Activated naive CD4-positive, alpha-beta T cell treated with Interleukin-2 at 50 U/mL for 16 hours (primary cell): ENCODE measurements around the gene DMD.
"Not testable (repeated sequence)": the region's sequence is repeated elsewhere in the genome, so short reads cannot be mapped to it uniquely, and the experiment has no call there.

Source experiments
- DNase-seq: peaks from one replicate; pipeline ENCODE4 v3.0.0-alpha.2; 2020

Gene DMD

DNA sequence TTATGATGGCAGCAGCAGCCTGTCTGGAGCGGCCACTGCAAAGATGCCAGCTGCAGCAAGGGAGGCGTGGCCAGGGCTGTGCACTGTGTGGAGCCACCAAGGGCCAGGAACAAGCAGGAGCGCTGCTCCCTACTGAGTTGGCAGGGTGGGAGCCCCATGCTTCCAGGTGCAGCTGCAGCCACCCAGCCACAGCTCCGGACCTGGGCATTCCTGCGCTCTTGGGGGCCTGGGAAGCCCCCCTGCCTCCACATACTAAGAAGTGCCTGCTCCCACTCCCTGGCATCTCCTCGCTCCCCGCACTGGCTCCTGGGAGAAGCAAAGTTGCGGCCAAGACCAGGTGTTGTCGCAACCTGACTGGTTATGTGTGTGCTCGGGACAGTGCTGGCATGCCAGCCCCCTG lies 619.8 kb downstream of the DMD start:
- DNase-seq = no peak

DNA sequence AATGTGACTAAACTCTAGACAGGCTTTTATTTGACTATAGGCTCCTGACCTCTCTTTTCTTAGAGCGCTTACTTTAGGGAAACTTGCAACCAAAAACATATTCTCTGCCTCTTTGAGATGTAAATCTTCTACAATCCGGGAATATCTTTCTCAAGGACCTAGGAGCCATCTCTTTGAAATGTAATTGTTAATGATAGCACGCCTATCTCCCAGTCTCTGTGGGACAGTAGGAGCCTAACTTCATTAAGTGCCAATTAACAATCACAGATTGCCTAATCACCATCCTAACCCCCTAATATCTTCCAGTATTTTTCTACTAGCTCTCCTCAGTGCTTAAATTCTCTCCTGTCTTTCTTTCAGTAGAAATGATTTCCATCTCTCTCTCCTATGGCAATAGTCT lies 628.6 kb downstream of the DMD start:
- no peak for DNase-seq

DNA sequence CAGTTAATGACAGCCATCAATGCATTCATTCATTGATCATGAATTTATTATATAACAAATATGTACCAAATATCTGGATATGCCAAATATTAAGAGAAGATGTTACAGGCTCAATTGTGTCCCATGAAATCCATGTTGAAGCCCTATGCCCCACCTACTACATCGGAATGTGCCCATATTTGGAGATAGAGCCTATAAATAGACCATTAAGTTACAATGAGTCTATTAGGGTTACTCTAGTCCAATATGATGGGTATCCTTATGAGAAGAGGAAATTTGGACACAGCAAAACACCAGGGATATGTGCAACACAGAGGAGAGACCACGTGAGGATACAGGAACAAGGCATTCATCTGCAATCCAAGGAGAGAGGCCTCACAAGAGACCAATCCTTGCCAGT lies 634.5 kb downstream of the DMD start:
- DNase-seq = no peak

DNA sequence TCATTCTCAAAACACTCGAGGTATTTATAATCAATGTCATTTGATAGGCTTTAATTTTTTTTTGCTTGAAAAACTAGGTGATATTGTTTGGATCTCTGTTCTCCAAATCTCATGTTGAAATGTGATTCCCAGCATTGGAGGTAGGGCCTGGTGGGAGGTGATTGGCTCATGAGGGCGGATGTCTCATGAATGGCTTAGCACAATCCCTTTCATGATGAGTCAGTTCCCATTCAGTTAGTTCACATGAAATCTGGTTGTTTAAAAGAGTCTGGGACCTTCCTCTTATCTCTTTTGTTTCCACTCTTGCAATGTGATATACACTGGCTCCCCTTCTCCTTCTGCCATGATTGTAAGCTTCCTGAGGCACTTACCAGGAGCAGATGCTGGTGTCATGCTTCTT lies 638.7 kb downstream of the DMD start:
- DNase-seq = no peak

DNA sequence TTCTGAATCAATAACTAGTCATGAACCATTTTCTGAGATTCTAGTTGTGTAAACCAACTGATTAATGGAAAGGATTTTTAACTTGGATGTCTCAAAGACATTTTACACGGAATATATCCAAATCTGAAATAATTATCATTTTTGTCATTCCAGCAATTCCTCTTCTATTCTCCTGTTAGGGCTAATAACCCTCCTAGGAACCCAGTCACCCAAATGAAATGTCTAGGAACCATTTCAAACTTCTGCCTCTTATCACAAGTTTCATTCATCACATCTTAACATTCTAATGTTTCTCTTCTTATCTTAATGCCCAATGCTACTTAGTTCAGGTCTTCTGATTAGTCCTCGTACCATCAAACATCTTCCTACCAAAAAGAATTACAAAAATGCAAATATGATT lies 639.8 kb downstream of the DMD start:
- no peak for DNase-seq

- DNase-seq = no peak
These were observed 649.1 kb downstream of the DMD start for GRCh38 chrX:32562261-32562660.

DNA sequence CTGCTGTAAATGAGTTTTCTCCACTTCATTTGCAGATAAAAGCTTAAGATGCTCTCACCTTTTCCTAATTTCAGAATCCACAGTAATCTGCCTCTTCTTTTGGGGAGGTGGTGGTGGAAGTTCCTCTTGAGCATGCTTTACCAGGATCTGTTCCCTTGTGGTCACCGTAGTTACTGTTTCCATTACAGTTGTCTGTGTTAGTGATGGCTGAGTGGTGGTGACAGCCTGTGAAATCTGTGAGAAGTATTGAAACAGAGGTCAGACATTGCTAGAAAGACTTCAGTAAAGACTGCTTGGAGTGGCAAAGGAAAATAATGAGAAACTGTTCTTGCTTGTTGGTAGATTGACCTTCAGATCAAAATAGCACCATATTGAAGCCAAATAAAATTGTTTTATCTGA lies 666.2 kb downstream of the DMD start:
- DNase-seq = no peak

GRCh38 chrX:32538554-32538953 lies 672.8 kb downstream of the DMD start:
- DNase-seq = no peak

- no peak for DNase-seq
These were observed 677.5 kb downstream of the DMD start for GRCh38 chrX:32533848-32534247.

GRCh38 chrX:32532262-32532661 lies 679.1 kb downstream of the DMD start:
- no peak for DNase-seq

GRCh38 chrX:32530802-32531403 lies 680.4 kb downstream of the DMD start:
- no peak for DNase-seq

DNA sequence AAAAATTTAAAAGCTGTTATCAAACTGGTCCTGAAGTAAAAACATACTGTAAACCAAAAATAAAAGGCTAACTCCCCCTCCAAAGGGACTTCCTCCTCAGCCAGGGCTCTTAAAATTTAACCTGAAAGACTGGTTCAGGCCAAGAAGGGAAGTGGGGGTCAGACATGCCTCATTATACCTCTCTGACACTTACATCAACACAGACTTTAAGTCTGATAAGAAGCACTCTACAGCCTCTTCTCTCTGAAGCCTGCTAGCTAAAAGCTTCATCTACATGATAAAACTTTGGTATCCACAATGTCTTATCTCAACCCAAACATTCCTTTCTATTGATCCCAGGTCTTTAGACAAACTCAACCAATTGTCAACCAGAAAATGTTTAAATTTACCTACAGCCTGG lies 682.9 kb downstream of the DMD start:
- DNase-seq = not testable (repeated sequence)

DNA sequence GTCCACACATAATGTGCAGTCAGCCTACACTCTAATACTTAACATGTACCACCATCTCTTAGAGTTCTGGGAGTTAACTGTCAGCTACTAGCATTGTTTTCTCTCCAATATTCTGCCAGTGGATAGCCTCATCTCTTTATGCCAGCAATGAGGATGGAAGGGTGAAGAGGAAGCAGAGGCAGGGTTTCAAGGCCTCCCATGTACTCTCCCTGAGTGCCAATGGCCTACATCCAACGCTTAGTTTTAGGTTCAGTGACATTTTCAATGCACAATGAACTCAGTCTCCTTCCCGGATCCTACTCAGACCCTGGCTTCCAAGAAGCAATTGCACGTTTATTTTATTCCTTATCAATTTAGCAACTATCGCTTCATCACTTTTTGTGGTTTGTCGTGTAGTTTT lies 686.1 kb downstream of the DMD start:
- no peak for DNase-seq

GRCh38 chrX:32524385-32524784 lies 687.0 kb downstream of the DMD start:
- DNase-seq = no peak

GRCh38 chrX:32520789-32521188 lies 690.6 kb downstream of the DMD start:
- no peak for DNase-seq

DNA sequence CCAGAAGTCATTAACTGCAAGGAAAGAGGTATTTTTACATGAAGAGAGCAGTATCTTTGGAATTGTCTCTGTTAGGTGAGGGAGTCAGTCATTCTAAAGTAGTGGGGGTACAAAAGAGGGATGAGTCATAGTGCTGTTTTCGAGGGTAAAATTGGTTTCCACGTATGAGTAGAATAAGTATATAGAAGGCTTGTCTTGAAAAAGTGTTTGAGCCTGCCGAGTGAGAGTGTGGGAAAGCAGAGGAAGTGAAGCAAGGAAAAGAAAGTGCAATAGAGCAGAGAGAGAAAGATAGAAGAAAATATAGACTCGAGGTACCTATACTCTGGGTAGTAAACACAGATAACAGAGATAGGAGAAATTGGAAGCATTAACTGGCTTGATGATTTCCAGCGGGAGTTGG lies 696.4 kb downstream of the DMD start:
- DNase-seq = no peak

DNA sequence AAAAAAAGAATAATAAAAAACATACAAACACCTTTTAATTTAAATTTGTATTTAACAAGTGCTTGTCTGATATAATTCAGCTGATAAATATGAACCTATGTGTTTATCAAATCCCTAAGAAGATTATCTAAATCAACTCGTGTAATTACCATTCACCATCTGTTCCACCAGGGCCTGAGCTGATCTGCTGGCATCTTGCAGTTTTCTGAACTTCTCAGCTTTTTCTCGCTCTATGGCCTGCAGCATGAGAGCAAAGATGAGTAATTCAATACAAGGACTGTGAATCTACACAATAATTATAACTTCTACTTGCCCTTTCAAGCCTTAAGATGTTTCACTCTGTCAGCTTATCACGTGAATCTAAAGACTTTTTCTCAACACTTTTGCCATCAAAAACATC lies 709.7 kb downstream of the DMD start:
- no peak for DNase-seq

GRCh38 chrX:32496671-32497070 lies 714.7 kb downstream of the DMD start:
- no peak for DNase-seq

DNA sequence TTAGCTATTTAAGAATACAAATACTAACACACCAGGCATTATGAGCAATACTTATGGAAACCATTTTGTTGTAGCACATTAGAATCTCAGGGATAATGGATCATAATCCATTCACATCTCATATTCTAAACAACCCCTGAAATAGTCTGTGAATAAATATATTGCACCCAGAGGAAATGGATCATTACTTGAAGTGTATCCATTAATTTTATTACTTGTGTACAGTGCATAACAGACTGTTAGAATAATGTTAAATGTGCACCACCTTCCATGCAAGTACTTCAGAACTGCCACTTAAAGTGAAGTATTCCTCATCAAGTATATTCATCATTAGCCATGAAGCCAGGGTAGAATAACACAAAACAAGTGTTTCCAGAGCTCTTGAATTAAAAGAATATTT lies 715.5 kb downstream of the DMD start:
- DNase-seq = no peak

DNA sequence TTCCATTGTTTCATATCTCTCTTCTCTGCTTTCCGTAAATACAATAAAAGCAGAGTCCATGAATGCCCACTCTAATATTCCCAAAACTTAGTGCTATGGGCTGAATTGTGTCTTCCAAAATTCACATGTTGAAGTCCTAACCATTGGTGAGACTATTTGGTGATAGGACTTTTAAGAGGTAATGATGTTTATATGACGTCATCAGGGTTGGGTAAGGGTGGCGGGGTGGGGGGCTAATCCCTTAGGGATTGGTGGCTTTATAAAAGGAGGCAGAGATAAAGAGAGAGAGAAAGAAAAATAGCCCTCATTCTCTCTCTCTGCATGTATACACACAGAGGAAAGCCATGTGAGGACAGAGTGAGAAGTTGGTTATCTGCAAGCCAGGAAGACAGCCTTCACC lies 722.2 kb downstream of the DMD start:
- no peak for DNase-seq

GRCh38 chrX:32483534-32484136 lies 727.7 kb downstream of the DMD start:
- no peak for DNase-seq

GRCh38 chrX:32480019-32480418 lies 731.3 kb downstream of the DMD start:
- DNase-seq = no peak

- no peak for DNase-seq
These were observed 739.0 kb downstream of the DMD start for GRCh38 chrX:32472364-32472763.

DNA sequence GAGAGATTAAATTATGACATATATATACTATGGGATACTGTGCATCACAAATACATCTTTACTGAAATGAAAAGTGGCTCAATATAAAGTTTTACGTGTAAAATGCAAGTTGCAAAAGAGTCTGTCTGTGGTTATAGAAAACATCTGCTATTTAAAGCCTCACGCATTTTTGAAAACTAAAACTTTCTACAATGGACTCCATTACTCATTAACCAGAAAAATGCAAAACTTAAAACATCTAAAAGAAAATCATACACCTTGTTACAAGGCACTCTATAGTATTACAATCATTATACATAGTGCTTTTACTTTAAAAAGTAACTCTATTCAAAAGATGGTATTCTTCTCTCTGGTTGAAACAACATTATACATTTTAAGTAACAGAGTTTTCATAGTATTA lies 755.6 kb downstream of the DMD start:
- no peak for DNase-seq

DNA sequence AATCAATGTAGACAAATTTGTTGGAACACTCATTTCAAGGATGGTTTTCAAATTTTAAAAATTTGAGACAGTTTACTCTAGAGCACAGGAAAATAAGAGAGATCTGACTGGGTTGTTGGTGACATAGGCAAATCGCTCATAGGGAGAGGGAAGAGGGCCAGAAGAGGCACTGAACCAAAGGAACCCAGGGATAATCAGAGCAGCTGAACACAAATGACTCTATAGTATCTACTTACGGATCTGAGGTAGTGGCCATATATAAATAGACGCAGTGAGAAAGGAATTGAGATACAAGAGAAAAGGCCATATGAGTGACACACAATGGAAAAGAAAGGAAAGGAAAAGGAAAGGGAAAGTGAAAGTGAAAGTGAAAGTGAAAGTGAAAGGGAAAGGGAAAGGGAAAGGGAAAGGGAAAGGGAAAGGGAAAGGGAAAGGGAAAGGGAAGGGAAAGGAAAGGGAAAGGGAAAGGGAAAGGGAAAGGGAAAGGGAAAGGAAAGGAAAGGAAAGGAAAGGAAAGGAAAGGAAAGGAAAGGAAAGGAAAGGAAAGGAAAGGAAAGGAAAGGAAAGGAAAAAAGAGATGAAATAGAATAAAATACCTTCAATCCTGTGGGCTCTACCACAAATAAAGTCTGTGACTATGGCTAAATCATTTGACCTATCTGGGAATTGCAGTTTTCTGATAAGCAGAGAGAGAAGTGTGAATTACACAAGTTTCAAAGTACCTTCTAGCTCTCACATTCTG lies 759.2 kb downstream of the DMD start:
- no peak for DNase-seq
